ENCODE measurements around the gene CORO1A.
"Not testable (repeated sequence)": the region's sequence is repeated elsewhere in the genome, so short reads cannot be mapped to it uniquely, and the experiment has no call there.

Gene CORO1A

DNA sequence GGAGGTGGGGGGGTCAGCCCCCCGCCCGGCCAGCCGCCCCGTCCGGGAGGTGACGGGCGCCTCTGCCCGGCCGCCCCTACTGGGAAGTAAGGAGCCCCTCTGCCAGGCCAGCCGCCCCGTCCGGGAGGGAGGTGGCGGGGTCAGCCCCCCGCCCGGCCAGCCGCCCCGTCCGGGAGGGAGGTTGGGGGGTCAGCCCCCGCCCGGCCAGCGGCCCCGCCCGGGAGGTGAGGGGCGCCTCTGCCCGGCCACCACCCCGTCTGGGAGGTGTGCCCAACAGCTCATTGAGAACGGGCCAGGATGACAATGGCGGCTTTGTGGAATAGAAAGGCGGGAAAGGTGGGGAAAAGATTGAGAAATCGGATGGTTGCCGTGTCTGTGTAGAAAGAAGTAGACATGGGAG is 13.3 kb upstream of the CORO1A start:
- not testable (repeated sequence) for DNase-seq (ENCODE audit: low read depth, low spot score)

DNA sequence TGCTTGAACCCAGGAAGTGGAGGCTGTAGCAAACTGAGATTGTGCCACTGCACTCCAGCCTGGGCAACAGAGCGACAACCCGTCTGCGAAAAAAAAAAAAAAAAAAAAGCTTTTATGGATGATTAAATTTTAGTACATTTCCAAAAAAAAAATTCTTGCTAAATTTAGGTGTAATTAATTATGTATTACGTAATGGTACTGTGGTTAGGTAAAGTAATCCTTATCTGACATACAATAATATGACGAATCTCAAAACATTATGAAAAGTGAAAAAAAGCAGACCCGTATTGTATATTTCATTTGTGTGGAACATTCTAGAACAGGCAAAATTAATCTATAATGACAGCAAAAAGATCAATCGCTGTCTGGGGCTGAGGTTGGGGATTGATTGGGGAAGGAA is 10.3 kb upstream of the CORO1A start:
- no peak for DNase-seq (ENCODE audit: low read depth, low spot score)

- DNase-seq (ENCODE audit: low read depth, low spot score), result not testable (repeated sequence)
These were observed 6.5 kb upstream of the CORO1A start for GRCh38 chr16:30176876-30177275.

- no peak for DNase-seq (ENCODE audit: low read depth, low spot score)
These were observed 4.2 kb upstream of the CORO1A start for GRCh38 chr16:30179195-30179594.

GRCh38 chr16:30179931-30180330 is 3.5 kb upstream of the CORO1A start:
- DNase-seq (ENCODE audit: low read depth, low spot score), result no peak

GRCh38 chr16:30180741-30181140 is 2.7 kb upstream of the CORO1A start:
- no peak for DNase-seq (ENCODE audit: low read depth, low spot score)

DNA sequence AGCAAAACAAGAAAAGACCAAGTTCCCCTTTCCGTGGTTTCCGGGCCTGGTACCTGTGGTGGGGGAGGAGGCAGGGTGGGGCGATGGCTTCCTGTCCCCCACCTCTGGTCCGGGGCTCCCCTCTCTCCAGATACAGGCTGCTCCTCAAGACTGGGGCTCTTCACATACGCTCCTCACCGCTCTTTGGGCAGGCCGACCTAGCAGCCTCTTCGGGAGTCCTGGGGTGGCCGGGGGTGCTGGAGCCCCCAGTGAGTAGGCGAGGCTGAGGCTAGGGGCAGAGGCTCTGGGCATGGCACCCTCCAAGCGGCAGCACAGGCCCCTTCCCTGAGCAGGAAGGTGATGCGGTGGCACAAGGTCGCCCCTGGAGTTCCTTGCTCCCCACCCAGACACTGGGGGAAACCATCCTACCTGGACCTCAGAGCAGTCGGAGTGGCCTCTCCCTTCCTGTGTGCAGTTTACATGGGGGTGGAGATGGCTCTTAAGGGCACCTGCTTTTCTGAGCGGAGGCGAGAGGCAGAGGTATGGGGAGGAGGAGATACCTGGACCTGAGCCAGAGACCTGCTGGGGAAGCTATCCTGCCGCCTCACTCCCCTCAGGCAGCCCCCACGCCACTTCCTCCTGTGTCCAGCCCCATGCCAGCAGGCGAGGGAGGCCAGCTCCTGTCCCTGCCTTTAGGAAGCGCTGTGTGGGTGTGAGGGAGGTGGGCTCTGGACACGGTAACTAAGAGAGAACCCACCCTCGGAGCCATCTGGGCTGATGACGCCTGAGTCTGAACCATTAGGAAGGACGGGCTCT is 891 bp downstream of the CORO1A start:
- DNase-seq (ENCODE audit: low read depth, low spot score), result no peak

DNA sequence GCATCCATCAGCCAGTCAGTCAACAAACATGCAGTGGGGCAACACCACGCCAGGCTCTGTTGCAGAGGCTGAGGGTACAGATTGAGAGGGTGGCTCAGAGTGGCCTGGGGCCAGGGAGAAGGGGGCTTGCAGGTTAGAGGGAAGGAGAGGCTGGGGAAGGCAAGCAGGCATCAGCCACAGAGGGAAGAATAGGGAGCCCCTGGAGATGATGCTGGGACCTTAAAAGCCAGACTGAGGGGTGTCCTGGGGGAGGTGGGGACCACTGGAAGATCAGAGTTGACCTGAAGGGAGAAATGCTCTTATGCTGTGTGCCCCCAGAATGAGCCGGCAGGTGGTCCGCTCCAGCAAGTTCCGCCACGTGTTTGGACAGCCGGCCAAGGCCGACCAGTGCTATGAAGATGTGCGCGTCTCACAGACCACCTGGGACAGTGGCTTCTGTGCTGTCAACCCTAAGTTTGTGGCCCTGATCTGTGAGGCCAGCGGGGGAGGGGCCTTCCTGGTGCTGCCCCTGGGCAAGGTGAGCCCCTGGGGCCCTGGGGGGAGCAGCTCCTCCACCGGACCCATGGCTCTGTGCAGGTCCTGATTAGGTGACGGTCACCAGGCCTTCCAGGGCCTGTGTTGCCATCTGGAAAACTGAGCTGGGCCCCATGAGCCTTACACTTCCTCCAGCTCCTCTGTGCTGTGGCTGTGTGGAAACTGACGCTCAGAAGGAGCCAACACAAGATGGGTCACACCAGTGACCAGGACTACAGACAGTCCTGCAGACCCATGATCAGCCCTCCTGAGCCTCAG is 1.7 kb downstream of the CORO1A start:
- no peak for DNase-seq (ENCODE audit: low read depth, low spot score)

DNA sequence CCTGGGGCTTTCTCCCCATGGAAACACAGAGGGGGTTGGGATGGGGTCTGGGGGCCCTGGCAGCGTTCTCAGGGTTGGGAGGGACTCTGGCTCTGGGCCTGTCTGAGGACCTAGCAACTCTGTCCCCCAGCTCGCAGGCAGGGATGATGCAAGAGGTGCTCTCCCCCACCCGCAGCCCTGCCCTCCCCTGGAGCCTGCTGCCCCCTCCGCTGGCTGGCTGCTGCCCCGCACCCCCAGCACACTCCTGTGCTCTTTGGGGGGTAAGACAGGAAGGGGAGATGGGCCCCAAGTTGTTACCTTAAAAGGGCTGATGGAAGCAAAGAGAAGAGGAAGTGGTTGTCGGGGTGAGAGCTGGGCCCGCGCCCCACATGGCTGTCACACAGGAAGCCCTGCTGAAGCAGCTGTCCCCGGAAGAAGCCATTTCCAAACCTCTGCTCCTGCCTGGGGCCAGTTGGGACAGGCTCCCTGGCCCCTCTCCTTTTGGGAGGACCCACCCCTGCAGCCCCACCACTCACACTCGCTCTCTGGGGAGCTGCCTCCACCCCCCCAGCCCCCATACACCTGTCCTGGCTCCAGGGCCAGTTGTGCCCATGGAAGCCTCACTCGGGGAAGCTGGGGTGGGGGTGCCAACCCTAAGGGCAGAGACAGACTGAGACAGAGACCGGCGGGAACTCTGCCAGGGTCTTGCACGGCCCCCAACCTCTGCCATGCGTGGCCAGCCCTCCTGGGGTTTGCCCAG is 2.5 kb downstream of the CORO1A start:
- DNase-seq (ENCODE audit: low read depth, low spot score), result no peak

- no peak for DNase-seq (ENCODE audit: low read depth, low spot score)
These were observed 3.0 kb downstream of the CORO1A start for GRCh38 chr16:30186444-30186781.

DNA sequence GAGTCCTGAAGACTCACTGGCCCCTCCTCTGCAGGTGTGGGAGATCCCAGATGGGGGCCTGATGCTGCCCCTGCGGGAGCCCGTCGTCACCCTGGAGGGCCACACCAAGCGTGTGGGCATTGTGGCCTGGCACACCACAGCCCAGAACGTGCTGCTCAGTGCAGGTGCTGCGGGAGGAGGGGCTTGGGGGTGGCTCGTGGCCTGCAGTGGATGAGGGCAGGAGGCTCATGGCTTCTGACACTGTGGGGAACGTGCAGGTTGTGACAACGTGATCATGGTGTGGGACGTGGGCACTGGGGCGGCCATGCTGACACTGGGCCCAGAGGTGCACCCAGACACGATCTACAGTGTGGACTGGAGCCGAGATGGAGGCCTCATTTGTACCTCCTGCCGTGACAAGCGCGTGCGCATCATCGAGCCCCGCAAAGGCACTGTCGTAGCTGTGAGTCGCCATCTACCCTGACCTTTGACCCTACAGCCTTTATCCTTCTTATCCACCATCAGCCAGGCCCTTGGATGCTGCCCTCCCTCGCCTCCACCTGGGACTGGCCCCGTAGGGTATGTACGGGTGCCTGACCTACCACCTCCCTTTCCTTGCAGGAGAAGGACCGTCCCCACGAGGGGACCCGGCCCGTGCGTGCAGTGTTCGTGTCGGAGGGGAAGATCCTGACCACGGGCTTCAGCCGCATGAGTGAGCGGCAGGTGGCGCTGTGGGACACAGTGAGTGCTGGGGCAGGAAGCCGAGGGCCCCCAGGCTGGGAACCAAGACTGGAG is 3.6 kb downstream of the CORO1A start:
- peak; percentile 44 for DNase-seq (ENCODE audit: low read depth, low spot score)

GRCh38 chr16:30187556-30187865 is 4.1 kb downstream of the CORO1A start:
- DNase-seq (ENCODE audit: low read depth, low spot score), result no peak

DNA sequence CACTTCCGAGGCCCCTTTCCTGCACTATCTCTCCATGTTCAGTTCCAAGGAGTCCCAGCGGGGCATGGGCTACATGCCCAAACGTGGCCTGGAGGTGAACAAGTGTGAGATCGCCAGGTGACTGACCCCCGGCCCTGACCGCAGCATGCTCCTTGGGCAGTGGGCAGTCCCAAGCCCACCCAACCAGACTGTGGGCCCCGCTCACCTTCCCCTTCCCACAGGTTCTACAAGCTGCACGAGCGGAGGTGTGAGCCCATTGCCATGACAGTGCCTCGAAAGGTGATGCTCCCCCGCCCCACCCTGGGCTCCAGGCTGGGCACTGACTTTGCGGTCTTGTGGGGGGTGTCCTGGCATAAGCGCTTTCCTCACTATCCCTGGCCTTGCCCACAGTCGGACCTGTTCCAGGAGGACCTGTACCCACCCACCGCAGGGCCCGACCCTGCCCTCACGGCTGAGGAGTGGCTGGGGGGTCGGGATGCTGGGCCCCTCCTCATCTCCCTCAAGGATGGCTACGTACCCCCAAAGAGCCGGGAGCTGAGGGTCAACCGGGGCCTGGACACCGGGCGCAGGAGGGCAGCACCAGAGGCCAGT is 4.7 kb downstream of the CORO1A start:
- no peak for DNase-seq (ENCODE audit: low read depth, low spot score)

- DNase-seq (ENCODE audit: low read depth, low spot score), result not testable (repeated sequence)
These were observed 7.8 kb downstream of the CORO1A start for GRCh38 chr16:30191158-30191557.

- DNase-seq (ENCODE audit: low read depth, low spot score), result not testable (repeated sequence)
These were observed 9.7 kb downstream of the CORO1A start for GRCh38 chr16:30193098-30193497.

GRCh38 chr16:30193615-30194014 is 10.2 kb downstream of the CORO1A start, which contains the start of the genes BOLA2B and SLX1A:
Gene BOLA2B (minus strand): TSS chr16:30193666. CDS start chr16:30193595, 71 bp downstream.
Gene SLX1A (plus strand): TSS chr16:30193875. CDS start chr16:30194085, 210 bp downstream.
- not testable (repeated sequence) for DNase-seq (ENCODE audit: low read depth, low spot score)

- not testable (repeated sequence) for DNase-seq (ENCODE audit: low read depth, low spot score)
These were observed 10.9 kb downstream of the CORO1A start for GRCh38 chr16:30194172-30194925.

DNA sequence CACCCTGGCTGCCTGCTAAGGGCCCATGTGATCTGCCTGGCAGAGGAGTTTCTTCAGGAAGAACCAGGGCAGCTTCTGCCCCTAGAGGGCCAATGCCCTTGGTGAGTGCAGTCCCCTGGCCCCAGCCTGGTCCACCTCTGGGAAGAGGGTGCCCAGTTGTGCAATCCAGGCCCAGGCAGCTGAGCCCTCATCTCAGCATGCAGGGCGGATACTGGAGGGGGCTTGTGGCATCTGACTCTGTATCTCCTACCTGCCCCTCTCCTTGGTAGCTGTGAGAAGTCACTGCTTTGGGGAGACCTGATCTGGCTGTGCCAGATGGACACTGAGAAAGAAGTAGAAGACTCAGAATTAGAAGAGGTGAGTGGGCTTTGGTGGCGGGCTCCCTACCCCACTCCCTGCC is 13.6 kb downstream of the CORO1A start:
- DNase-seq (ENCODE audit: low read depth, low spot score), result not testable (repeated sequence)

DNA sequence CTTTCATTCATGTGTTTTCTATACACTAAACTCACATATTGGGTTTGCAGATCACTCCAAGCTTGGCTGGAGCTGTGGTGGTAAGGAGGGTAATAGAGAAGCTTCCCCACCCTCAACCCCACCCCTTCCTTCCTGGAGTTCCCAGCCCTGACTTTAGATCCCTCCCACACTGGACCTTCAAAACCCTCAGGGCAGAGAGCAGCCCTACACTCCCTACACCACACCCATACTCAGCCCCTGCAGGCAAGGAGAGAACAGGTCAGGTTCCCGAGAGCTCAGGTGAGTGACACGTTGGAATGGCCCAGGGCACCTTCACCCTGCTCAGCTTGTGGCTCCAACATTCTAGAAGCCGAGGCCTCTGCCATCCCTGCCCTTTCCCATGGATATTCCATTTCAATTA is 15.6 kb downstream of the CORO1A start, which contains the start of gene SULT1A3:
Gene SULT1A3, plus strand, starts transcription at position 207 of the 400 bp plus-strand sequence. CDS start 1,474 bp downstream, outside the sequence.
- not testable (repeated sequence) for DNase-seq (ENCODE audit: low read depth, low spot score)
